ENCODE measurements around the gene MALAT1. TPM values are rescaled to one million over a fixed set of nuclear protein-coding genes. Genes with fewer than 3 reads are reported as not detected.

MALAT1 gene
- total RNA-seq, 1 donor from 2014 or later = 1,605 TPM

GRCh38 chr11:65532388-65533064, 33.7 kb downstream of the MALAT1 start:
- Histone ChIP-seq H3K27me3 (ENCODE audit: control insufficient read depth, insufficient read depth, low read length) (no peaks in the 10 kb centered on the region), H3K4me3 (ENCODE audit: low read depth, low read length) (no peak overlapping the region), H3K36me3 (ENCODE audit: control insufficient read depth, insufficient read depth, low read length) (peaks cover 4% of the 10 kb centered on the region)
- TF ChIP-seq, protein P1, sequence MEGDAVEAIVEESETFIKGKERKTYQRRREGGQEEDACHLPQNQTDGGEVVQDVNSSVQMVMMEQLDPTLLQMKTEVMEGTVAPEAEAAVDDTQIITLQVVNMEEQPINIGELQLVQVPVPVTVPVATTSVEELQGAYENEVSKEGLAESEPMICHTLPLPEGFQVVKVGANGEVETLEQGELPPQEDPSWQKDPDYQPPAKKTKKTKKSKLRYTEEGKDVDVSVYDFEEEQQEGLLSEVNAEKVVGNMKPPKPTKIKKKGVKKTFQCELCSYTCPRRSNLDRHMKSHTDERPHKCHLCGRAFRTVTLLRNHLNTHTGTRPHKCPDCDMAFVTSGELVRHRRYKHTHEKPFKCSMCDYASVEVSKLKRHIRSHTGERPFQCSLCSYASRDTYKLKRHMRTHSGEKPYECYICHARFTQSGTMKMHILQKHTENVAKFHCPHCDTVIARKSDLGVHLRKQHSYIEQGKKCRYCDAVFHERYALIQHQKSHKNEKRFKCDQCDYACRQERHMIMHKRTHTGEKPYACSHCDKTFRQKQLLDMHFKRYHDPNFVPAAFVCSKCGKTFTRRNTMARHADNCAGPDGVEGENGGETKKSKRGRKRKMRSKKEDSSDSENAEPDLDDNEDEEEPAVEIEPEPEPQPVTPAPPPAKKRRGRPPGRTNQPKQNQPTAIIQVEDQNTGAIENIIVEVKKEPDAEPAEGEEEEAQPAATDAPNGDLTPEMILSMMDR (IDR thresholded peaks at IDR 0.05; ENCODE audit: insufficient read depth, low read length, poor library complexity, severe bottlenecking) = no peak
- DNase-seq (ENCODE audit: low read depth) = no peak

- TF ChIP-seq, protein P1 (IDR thresholded peaks at IDR 0.05; ENCODE audit: insufficient read depth, low read length, poor library complexity, severe bottlenecking) = no peak
- peaks cover 4% of the 10 kb centered on the region for H3K36me3 ChIP-seq (ENCODE audit: control insufficient read depth, insufficient read depth, low read length)
These were observed 36.3 kb downstream of the MALAT1 start for GRCh38 chr11:65535102-65535501.

GRCh38 chr11:65536412-65537295, 37.8 kb downstream of the MALAT1 start:
- Histone ChIP-seq H3K4me3 (ENCODE audit: low read depth, low read length) (no peak overlapping the region), H3K36me3 (ENCODE audit: control insufficient read depth, insufficient read depth, low read length) (peaks cover 3% of the 10 kb centered on the region)

More at GRCh38 chr11:65535102-65535501, 36.3 kb downstream of the MALAT1 start:
- no peak for DNase-seq (ENCODE audit: low read depth)
- Histone ChIP-seq H3K4me3 (ENCODE audit: low read depth, low read length) (no peak overlapping the region), H3K27me3 (ENCODE audit: control insufficient read depth, insufficient read depth, low read length) (no peaks in the 10 kb centered on the region)

DNA sequence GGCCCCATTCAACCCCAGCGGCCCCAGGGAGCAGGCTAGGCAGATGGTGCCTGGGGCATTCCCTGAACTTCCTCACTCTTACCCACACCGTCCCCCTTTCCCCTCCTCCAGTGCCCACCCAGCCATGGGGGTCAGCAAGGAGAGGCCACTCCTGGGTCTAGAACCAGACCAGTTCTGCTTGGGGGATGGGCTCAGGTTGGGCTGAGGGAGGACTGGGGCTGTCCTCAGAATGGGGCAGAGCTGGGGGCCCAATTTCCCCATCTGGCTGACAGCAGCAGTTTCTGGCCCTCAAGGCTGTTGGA, 38.4 kb downstream of the MALAT1 start:
- TF ChIP-seq, protein P1 (IDR thresholded peaks at IDR 0.05; ENCODE audit: insufficient read depth, low read length, poor library complexity, severe bottlenecking) = no peak
- peaks cover 3% of the 10 kb centered on the region for H3K36me3 ChIP-seq (ENCODE audit: control insufficient read depth, insufficient read depth, low read length)
- no peaks in the 10 kb centered on the region for H3K27me3 ChIP-seq (ENCODE audit: control insufficient read depth, insufficient read depth, low read length)
- no peak overlapping the region for H3K4me3 ChIP-seq (ENCODE audit: low read depth, low read length)
- no peak for DNase-seq (ENCODE audit: low read depth)

More at GRCh38 chr11:65536412-65537295, 37.8 kb downstream of the MALAT1 start:
- DNase-seq (ENCODE audit: low read depth) = no peak
- no peaks in the 10 kb centered on the region for H3K27me3 ChIP-seq (ENCODE audit: control insufficient read depth, insufficient read depth, low read length)
- TF ChIP-seq, protein P1 (IDR thresholded peaks at IDR 0.05; ENCODE audit: insufficient read depth, low read length, poor library complexity, severe bottlenecking) = no peak

DNA sequence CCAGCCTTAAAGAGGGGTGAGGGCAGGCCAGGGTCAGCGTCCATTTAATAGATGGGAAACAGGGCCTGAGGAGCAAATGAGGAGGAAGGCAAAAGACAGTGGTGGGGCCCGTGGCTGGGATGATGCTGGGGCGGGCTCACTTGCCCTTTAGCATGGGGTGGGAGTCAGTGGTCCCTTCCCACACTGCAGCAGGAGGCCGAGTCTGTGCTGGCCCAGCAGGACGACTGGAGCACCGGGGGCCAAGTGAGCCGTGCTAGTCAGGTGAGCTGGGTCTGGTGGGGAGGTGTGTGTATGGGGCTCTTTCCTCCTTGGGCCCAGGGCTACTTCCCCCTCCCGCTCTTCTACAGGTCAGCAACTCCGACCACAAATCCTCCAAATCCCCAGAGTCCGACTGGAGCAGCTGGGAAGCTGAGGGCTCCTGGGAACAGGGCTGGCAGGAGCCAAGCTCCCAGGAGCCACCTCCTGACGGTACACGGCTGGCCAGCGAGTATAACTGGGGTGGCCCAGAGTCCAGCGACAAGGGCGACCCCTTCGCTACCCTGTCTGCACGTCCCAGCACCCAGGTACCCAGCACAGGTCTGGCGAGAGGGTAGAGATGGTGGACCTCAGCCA, 38.9 kb downstream of the MALAT1 start:
- no peak for DNase-seq (ENCODE audit: low read depth)
- Histone ChIP-seq H3K27me3 (ENCODE audit: control insufficient read depth, insufficient read depth, low read length) (no peaks in the 10 kb centered on the region), H3K4me3 (ENCODE audit: low read depth, low read length) (no peak overlapping the region), H3K36me3 (ENCODE audit: control insufficient read depth, insufficient read depth, low read length) (peaks cover 2% of the 10 kb centered on the region)
- TF ChIP-seq, protein P1 (IDR thresholded peaks at IDR 0.05; ENCODE audit: insufficient read depth, low read length, poor library complexity, severe bottlenecking) = no peak
